ENCODE data around the gene LSP1.

DNA sequence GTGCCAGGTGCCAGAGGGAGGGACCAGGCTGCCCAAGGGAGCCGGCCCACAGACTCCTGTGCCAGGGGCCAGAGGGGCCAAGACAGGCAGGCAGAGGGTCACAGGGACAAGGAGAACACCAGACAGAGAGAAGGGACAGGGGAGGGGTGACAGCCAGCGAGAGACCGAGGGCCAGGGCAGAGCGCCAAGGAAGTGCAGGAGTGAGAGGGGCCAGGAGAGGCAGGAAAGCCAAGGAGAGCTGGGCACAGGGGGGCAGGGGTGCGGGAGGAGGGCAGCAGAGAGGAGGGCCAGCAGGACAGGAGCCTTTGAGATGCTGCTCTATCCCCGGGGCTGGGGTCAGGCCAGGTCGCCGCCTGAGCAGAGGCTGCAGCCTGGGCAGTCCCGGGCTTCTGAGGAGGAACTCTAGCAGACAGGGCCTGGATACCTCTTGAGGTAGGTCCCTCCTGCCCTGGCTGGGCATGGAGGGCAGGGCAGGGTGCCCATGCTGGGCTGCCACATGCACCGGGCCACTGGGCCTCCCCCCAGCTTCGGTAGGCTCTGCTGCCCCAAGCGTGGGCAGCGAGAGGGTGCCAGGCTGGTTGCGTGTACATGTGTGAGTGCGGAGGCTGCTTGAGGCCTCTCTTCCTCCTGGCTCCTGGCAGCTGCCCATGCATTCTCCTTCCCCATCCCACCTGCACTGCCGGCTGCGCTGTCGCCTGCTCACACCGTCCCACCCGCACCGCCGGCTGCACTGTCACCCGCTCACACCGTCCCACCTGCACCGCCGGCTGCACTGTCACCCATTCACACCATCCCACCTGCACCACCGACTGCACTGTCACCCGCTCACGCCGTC lies 12.2 kb downstream of the LSP1 start:
- TF ChIP-seq, protein P1, sequence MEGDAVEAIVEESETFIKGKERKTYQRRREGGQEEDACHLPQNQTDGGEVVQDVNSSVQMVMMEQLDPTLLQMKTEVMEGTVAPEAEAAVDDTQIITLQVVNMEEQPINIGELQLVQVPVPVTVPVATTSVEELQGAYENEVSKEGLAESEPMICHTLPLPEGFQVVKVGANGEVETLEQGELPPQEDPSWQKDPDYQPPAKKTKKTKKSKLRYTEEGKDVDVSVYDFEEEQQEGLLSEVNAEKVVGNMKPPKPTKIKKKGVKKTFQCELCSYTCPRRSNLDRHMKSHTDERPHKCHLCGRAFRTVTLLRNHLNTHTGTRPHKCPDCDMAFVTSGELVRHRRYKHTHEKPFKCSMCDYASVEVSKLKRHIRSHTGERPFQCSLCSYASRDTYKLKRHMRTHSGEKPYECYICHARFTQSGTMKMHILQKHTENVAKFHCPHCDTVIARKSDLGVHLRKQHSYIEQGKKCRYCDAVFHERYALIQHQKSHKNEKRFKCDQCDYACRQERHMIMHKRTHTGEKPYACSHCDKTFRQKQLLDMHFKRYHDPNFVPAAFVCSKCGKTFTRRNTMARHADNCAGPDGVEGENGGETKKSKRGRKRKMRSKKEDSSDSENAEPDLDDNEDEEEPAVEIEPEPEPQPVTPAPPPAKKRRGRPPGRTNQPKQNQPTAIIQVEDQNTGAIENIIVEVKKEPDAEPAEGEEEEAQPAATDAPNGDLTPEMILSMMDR (IDR thresholded peaks at IDR 0.05; ENCODE audit: poor library complexity) = no peak
- TF ChIP-seq EZH2 (IDR thresholded peaks at IDR 0.05; ENCODE audit: borderline replicate concordance) = no peak
